GM18517 (cell line): ENCODE data around the gene ASPG.

Experiments
- ATAC-seq: cut with Tn5 transposase; IDR thresholded peaks from one replicate; pipeline ENCODE4 v1.9.1; 2021; ENCODE audit warnings: mild to moderate bottlenecking, moderate library complexity; ENCODE audit not compliant: unreplicated experiment

ASPG gene

DNA sequence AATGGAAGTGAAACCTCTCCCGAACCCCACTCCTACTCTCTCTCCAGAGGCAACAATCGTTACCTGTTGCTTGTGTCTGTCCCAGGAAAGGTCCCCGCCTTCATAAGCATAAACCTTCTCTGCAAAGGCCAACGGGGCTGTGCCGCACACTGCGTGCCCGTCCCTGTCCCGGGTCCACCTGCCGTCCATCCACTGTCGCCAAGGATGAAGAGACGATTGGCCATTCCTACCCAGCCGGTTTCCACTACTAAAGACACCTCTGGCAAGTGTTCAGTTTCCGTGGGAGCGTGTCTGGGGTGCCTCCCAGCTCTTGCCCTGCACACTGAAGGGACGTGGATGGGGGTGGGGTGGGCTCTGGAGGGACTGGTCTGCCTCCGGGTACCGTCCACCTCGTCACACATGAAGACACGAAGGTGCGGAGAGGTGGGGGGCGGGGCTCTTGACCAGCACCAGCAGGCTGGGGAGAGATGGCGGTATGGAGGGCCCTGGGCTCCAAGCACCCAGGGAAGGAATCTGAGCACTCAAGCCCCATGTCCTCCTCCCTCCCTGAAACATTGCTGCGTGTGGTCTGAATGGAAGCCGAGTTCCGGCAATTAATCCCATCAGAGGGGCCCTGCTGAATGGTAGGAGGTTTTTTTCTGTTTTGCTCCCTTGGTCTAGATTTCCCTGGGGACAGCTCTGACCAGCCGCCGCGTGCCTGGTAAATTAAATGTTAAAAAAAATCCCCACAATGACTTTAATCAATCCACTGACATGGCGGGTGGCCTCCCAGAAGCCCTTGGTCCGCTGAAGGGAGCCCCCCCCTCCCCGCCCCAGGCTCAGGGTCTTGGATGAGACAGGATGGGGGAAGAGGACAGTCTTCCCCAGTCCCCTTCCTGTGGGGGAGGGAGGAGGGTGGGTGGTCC is 48.8 kb downstream of the ASPG start:
- no peak for ATAC-seq

DNA sequence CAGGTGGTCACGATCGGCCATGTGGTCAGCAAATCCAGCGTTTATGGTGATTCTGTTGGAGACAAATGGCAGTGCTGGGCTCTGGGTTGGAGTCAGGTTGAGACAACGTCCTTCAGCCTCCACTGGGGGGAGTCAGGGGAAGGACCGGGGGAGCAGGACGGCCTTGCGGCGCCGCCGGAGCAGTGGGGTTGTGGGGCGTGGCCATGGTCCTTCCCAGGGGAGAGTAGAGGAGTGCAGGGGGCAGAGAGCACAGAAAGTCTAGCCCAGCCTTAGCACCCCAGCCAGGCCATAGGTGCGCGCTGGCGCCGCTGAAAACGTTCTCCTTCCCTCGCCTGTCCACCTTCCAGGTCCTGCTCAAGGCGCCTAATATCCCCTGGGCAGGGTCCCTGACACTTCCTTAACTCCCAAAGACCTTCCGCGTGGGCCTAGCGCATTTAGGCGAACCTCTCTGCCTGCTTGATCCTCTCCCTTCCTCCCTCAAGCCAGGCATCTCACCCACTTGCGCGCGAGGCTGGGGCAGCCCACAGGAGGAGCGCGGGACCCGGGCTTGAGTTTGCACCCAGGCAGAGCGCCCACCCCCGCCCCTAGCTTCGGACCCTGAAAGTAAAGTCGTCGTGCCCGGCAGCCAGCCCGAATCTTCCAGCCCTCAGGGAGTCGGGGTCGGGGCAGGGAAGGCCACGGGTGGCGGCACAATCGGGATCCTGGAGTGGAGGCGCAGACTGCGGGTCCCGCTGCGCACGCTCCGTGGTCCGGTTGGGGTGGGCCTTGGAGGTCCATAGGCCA is 49.8 kb downstream of the ASPG start:
- no peak for ATAC-seq

DNA sequence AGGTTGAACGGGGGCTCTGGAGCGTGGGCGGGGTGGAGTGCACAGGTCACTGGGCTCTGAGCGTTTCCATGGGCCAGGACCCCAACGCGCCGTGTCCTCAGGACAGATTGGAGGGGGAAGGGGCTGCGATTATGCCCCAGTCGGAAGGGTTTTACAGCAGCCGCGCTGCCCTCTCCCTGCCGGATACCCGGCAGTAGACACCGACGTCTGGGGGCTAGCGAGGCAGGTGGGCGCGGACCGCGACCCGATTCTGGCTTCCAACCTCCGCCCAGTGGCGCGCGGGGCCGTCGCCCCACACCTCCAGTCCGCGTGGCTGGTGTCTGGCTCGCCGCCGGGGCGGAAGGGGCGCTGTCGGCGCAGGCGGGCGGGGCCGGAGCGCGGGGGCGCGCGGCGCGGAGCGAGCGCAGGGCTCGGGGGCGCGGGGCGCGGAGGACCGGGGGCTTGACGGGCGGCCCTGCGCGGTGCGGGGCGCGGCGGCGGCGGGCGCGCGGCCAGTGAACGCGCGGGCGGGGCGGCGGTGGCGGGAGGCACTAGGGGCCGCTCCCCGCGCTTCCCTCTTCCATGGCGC is 50.5 kb downstream of the ASPG start:
- ATAC-seq = no peak

DNA sequence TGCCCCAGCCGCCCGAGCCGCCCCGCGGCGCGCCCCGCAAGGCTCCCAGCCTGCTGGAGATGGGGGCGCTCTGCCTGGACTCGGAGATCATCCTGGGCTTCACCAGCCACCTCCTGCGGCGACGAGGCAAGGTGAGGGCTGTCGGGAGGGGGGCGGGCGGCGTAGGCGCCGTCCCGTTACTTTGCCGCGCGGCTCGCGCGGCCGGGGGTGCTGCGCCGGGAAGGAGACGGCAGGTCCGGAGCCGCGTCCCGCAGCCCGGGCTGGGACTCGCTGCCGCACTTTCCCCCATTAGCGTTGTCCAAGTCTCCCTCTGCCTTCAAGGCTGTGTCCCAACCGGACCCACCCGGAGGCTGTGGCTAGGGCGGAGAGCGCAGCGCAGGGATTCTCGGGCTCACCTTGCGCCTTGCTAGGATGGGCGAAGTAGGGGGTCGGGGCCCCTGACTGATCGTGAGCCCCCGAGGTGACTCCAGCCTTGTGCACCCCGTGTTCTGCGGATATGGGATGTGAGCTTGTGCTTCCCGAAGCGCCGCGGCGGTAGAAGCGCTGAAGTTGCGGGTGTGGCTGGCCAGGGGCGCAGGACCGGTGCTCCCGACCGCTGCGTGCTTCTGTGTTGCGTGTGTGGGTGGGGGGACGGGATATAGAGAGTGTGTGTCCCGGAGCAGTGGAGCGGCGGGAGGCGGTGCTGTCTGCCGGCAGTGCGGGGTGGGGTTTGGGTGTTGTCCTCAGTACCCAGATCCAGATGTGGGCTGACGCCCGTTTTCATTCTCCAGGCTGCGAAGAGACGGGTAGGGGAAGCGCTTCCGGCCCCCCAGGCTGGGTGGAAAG is 51.2 kb downstream of the ASPG start:
- no peak for ATAC-seq

DNA sequence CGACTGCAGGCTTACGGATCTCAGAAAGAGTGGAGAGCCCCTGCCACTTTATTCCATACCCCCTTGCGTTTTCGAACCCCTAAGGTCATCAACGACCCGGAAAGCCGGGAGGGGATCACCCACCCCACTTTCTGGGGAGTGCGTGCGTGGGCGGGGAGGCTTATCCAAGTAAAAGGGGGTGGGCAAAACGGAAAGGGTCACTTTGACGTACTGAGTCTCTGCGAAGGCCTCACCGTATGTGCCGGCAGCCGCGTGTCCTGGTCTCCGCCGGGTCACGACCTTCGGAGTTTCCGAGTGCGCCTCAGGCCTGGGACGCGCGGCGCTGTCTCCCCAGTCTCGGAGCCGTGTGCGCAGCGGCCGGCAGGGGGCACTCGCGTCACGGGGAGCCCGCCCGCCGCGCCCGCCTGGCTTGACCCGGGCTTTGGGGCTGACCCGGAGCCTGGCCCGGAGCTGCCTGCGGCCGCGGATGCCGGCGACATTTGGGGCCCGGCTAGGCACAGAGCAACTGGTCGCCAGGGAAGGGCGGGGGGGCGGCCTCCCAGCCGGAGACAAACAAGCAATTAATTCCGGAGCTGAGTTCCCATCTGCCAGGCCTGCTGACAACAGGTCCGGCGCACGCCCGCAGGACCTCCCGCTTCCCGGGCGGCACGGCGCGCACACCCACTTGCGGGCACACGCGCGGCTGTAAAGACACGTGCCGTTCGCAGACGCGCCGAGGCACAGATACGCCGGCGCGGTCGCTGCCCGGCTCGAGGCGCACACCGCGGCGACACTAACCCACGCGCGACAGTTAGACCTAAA is 52.0 kb downstream of the ASPG start:
- ATAC-seq = no peak

DNA sequence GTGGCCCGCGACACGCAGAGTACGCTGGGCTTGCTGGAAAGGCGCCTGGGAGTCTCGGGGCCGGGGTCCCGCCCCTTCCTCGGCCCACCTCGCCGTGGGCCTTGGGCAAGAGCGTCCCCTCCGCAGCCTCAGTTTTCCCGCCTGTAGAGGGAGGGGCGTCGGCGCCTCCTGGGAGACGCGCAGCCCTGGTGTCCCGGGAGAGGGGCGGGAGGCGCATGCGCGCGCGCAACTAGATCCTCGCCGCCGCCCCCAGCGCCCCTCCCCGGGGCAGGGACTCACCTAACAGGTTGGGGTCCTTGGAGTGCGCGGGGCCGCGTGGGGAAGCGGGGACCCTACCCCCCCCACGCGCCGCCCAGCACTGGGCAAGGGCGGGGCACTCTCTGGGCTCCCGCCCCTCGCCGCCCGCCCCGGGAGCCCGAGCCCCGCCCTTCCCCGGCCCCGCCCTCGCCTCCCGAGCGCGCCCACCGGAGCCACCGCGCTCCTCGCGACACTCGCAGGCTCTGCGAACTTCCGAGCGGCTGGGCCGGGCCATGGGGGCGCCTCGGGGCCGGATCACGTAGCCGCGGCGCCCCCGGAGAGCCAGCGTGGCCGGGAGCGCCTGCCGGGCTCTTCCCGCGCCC is 52.7 kb downstream of the ASPG start, which contains the start of gene KIF26A:
Gene KIF26A (plus strand): TSS at position 490 of the 620 bp plus-strand sequence. CDS start 136 bp downstream, outside the sequence.
- no peak for ATAC-seq

DNA sequence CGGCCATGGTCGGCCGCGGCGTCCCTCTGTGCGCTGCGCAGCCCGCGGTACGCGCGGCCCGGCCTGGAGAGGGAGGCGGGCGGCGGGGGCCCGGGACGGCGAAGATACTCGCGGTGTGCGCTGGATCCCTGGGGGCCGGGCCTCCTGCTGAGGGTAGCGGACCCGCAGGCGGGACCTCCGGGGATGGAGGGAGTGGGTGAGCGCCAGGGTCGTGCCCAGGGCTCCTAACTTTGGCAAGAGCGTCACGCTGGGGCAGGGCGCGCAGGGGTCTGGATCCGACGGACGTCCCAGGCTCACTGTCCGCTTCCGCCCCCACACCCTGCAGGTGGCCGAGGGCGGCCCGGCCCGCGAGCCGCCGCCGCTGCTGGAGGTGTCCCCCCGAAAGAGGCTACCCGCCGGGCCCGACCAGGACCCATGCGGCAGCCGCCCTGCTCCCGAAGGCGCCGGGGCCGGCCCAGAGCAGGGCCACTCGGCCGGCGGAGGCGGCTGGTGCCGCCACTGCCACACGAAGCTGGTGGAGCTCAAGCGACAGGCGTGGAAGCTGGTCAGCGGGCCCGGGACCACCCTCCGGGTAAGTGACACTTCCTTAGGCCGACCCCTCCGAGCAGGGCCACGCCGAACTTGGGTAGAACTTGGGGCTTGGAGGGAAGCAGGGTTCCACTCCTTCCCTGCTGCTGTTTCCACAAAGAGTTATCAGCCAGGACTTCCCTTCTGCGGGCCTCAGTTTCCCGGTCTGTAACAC is 53.4 kb downstream of the ASPG start:
- ATAC-seq = no peak

DNA sequence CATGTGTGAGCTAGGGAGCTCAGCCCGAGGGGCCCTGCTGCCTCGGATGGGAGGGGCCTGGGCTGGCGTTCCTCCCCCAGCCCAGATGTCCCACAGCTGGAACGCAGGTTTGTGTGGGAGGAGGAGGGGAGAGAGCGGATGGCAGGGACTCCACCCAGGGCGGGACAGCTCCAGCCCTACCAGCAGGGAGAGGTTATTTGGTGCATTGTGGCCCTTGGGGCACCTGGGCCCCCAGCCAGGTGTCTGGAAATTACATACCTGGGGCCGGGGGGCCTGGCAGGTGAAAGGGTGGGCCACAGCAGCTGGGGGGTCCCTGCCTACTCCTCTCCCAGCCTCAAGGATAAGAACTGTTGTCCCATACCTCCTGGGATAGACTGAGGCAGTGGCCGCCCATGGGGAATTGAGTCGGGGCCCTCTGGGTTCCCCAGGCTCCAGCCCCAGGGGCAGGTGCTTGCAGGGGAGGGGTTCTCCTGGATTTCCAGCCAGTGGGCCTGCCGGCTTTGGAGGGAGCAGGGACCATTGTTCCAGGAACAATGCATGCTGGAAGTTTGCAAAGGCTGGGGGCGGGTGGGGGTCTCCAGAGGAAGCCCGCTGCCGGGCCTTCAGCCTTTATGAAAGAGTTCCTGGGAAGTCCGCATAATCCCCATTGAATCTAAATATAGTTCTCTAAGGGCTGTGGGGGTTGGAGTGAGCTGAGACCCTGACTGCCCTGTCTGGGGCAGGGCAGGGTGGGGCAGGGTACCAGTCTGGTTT is 54.1 kb downstream of the ASPG start:
- ATAC-seq = no peak

DNA sequence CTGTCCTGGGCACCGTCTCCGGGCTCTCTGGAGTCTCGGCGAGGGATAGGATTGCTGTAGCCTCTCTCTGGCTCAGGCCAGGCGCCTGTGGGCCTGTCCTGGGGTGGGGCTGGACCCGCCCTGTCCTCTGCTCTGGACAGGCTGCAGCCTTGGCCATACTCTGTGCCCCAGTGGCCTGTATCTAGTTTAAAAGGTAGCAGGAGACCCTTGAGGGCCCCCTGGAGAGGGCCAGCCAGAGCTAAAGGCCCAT is 54.6 kb downstream of the ASPG start:
- ATAC-seq = no peak

DNA sequence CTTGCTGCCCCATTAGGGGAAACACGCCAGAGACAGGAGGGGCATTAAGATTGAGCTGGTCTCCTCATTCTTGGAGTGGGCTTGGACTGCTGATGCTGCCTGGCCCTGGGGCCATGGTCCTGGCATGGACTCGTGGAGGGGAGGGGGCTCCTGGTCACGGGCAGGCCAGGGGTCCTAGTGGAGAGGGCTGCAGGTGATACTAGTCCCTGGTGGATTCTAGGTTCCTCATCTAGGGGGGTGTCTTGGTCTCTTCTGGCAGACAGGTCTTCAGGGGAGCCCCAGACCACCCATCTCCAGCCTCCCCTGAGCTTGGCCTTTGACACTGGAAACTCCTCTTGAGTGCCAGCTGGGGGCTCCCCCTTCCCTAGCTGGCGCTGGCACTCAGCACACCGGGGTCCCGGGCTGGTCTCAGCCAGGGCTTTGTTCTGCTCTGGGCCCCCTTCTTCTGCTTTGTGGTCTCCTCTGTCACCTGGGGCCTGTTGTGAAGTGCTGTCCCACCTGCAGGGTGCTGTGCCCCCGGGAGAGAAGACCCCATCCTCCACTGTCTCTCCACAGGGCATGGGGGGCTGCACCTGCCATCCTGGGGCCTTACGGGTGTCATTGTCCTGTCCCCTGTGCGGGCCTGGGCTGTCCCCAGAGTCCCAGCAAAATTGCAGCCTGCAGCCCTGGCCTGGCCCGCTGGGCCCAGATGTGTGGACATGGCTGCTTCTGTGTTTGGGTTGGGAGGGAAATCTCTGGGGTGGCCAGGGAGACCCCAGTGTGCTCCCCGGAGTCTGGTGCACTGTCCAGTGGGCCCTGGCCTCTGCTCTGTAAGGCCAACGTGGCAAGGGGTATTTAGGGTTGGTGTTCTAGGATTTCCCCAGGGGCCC is 55.2 kb downstream of the ASPG start:
- no peak for ATAC-seq

DNA sequence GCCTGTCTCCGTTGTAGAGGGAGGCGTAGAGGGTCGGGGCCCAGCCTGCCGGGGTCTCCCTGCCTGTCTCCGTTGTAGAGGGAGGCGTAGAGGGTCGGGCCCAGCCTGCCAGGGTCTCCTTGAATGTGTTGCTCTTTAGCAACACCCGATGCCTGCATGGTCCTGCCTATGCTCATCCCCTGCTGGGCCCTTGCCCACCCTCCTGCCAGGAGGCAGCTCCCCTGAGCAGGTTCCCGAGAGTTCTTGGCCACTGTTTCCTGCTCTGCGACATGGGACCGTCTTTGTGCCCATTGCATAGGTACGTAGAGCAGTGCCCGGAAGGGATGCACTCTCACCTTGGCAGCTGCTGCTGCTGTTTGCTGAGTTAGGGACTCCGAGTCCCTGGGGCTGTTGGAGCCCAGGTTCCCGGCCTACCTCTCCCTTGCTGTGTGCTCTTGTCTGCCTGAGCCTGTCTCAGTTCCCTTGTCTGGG is 56.2 kb downstream of the ASPG start:
- ATAC-seq = no peak

DNA sequence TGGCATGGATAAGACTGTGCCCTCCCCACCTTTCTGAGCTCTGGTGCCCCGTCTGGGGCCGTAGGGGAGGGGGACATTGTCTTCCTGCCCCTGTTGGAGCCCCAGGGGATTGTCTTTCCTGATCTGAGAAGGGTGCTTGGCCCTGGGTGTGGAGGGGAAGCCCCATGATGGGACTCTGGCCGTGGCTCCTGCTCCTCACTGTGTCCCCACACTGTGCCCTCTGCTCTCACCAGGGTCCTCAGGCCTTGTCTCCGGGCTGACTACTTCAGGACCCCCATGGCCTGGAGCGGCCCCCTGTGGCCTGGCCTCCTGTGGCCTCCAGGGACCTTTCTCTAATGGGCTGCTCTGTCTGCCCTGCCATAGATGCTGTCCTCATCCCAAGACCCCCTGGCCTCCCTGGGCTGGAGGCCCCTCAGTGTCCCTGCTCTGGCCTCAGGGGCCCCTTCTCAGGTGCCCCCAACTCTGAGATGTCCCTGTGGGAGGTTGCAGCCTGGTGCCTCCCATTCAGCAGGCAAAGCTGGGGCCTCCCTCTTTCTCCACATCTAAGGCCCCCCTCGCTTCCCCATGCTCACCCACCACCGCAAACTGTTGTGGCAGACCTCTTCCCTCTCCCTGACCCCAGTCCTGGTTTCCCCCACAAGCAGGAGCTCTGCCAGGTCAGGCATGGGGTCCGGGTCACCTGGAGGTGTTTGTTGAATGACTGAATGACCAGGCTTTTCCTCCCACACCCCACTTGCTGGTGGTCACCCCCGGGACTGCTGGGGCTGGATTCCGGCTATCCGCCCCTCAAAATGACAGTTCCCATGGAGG is 56.8 kb downstream of the ASPG start:
- no peak for ATAC-seq

DNA sequence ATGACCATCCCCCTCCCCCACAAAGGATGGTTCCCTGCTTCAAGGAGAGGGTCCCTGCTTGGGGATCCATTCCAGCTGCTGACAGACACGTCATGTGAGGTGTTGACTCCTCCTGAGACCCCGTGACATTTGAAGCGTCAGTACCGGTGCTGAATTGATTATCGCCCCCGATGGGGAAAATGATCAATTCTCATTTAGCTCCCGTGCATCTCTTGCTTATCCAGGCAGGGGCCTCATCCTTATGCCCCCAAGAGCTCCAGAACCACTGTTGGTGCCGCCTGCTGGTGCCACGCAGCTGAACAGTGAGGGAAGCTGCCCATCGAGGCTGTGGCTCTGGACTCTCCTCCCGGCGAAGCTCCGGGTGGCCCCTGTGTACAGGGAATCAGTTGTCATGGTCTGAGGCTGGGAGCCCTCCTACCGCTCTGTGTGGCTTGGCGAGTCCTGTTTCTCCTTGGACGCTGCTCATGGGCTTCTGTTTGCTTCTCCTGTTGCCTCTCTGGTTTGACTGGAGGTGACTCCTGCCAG is 57.5 kb downstream of the ASPG start:
- ATAC-seq = no peak

DNA sequence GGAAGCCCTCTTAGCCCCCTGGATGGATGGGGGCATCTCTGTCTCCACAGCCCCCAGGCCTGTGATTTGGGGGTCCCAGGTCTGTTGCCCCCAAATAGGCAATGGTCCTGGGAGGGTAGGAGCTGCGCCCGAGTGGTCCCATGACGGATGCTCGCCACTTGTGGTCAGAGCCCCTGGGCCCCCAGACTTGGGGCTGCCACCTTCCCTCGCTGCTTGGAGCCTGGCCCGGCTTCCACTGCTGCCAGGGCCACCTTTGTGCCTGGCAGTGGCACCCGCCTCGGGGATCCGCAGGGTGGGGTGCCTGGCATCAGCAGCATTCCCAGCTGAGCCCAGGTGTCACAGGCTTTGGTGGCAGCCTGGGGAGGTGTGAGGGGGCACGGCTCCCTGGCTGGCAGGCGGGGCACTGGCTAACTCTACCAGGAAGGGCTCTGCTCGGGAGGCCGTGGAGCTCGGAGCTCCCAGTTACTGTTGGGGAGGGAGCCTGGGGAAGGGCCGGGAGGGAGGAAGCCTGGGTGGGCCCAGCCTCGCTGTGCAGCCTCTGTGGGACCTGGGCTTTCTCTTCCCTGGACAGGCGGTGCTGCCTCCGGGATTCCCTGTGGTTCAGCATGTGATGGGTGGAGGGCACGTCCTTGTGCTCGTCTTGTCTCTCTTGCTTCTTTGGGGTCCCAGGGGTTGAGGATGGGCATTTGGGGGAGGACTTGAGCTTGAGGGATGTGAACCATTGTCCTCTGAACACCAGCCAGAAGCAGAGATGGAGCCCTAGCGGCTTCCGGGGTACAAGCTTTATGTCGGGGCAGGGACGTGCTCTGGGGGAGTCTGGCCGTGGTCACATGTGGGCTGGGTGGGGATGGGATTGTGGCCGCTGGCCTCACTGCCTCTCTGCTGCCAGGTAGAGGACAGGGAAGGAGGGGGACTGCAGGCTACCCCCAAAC is 58.3 kb downstream of the ASPG start:
- ATAC-seq = no peak

DNA sequence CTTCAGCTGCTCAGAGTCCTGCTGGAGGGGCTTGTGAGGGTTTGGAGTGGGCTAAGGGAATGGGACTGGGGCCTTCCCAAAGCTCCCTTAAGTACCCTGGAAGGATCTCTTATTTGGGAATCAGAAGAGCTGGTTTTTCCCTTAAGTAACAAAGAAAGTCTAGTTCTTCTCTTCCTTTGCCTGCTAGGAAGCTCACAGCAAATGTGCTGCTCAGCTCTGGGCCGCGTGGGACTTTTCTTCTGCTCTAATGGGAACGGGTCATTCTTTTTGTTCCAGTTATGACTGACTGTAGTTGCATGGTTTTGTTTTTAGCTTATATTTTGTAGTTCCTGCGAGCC is 58.9 kb downstream of the ASPG start:
- no peak for ATAC-seq
